HepG2 (cell line): ENCODE measurements around the gene SLIT1. TPM values are rescaled to one million over a fixed set of nuclear protein-coding genes. Genes with fewer than 3 reads are reported as not detected.

Experiments
- ATF4 ChIP-seq, 2 experiments: fragments of 450-650 bp in 1 of 2; sonication (generic) in 1 of 2; formaldehyde crosslinking; IDR thresholded peaks; 2 replicates each; pipeline versions ENCODE4 v1.5.0 to v1.8.0; 2020 to 2022; ENCODE audit warnings: mild to moderate bottlenecking in 1 of 2, missing genetic modification reagents in 1 of 2
- ATM ChIP-seq: fragments of 450-650 bp; IDR thresholded peaks from 2 replicates; pipeline ENCODE4 v1.7.1; 2017; ENCODE audit warnings: mild to moderate bottlenecking, borderline replicate concordance
- CBX2 ChIP-seq, 2 experiments: fragments of 200-600 bp in 1 of 2; sonication (generic); formaldehyde crosslinking in 1 of 2; IDR thresholded peaks; 2 replicates each; pipeline versions ENCODE4 v1.7.0 to v1.8.1; 2018 to 2022; ENCODE audit warnings: low read depth in 2 of 2, low read length in 1 of 2, mild to moderate bottlenecking in 1 of 2, missing genetic modification reagents in 1 of 2
- MAZ ChIP-seq, 2 experiments: sonication (generic) in 1 of 2; formaldehyde crosslinking in 1 of 2; IDR thresholded peaks; 2 replicates each; pipeline versions ENCODE4 v1.5.0 to v1.6.1; 2012 to 2020; ENCODE audit warnings: low read depth in 2 of 2, mild to moderate bottlenecking in 2 of 2, borderline replicate concordance in 1 of 2, improper control_type of control experiment in 1 of 2, low read length in 1 of 2, missing genetic modification reagents in 1 of 2, moderate library complexity in 1 of 2
- MNT ChIP-seq: fragments of 450-650 bp; IDR thresholded peaks from 2 replicates; pipeline ENCODE4 v1.6.1; 2016
- NR2F1 ChIP-seq, 2 experiments: fragments of 450-650 bp in 1 of 2; formaldehyde crosslinking in 1 of 2; IDR thresholded peaks; 2 replicates each; pipeline versions ENCODE4 v1.5.0 to v1.6.1; 2016 to 2020; ENCODE audit warnings: mild to moderate bottlenecking in 1 of 2, missing compliant biosample characterization in 1 of 2, missing genetic modification reagents in 1 of 2, moderate library complexity in 1 of 2
- PHF21A ChIP-seq: sonication (generic); formaldehyde crosslinking; IDR thresholded peaks from 2 replicates; pipeline ENCODE4 v1.5.0; 2020; ENCODE audit warnings: mild to moderate bottlenecking, missing genetic modification reagents
- RCOR2 ChIP-seq: IDR thresholded peaks from 2 replicates; pipeline ENCODE4 v1.6.1; 2016; ENCODE audit warnings: missing biosample characterization, missing genetic modification reagents
- REPIN1 ChIP-seq: sonication (generic); formaldehyde crosslinking; IDR thresholded peaks from 2 replicates; pipeline ENCODE4 v1.8.0; 2022; ENCODE audit warnings: missing genetic modification reagents, low read depth, mild to moderate bottlenecking, borderline replicate concordance
- SP4 ChIP-seq: sonication (generic); formaldehyde crosslinking; IDR thresholded peaks from 2 replicates; pipeline ENCODE4 v1.8.1; 2023; ENCODE audit warnings: mild to moderate bottlenecking, missing genetic modification reagents
- TFDP1 ChIP-seq: IDR thresholded peaks from 2 replicates; pipeline ENCODE4 v1.6.1; 2016; ENCODE audit warnings: missing compliant biosample characterization, missing genetic modification reagents, borderline replicate concordance
- THRA ChIP-seq: sonication (generic); formaldehyde crosslinking; IDR thresholded peaks from 2 replicates; pipeline ENCODE4 v1.4.0; 2020; ENCODE audit warnings: missing genetic modification reagents, borderline replicate concordance
- ZBTB10 ChIP-seq: sonication (generic); formaldehyde crosslinking; IDR thresholded peaks from 2 replicates; pipeline ENCODE4 v1.4.0; 2020; ENCODE audit warnings: missing genetic modification reagents, borderline replicate concordance
- ZFP62 ChIP-seq: sonication (generic); formaldehyde crosslinking; IDR thresholded peaks from 2 replicates; pipeline ENCODE4 v1.4.0; 2020; ENCODE audit warnings: missing genetic modification reagents
- ZFX ChIP-seq: sonication (generic); formaldehyde crosslinking; IDR thresholded peaks from 2 replicates; pipeline ENCODE4 v1.4.0; 2020; ENCODE audit warnings: mild to moderate bottlenecking, low read depth, missing genetic modification reagents, moderate library complexity
- ZIK1 ChIP-seq: sonication (generic); formaldehyde crosslinking; IDR thresholded peaks from 2 replicates; pipeline ENCODE4 v1.5.0; 2020; ENCODE audit warnings: mild to moderate bottlenecking, low read depth, missing genetic modification reagents, borderline replicate concordance
- ZKSCAN5 ChIP-seq: sonication (generic); formaldehyde crosslinking; IDR thresholded peaks from 2 replicates; pipeline ENCODE4 v1.5.1; 2020; ENCODE audit warnings: mild to moderate bottlenecking, missing genetic modification reagents
- ZMYM4 ChIP-seq: sonication (generic); formaldehyde crosslinking; IDR thresholded peaks from 2 replicates; pipeline ENCODE4 v1.8.1; 2023; ENCODE audit warnings: mild to moderate bottlenecking, missing genetic modification reagents
- ZNF333 ChIP-seq: sonication (generic); formaldehyde crosslinking; IDR thresholded peaks from 2 replicates; pipeline ENCODE4 v1.4.0; 2020; ENCODE audit warnings: mild to moderate bottlenecking, missing genetic modification reagents, borderline replicate concordance
- ZNF543 ChIP-seq: sonication (generic); formaldehyde crosslinking; IDR thresholded peaks from 2 replicates; pipeline ENCODE4 v1.4.0; 2020; ENCODE audit warnings: mild to moderate bottlenecking, missing genetic modification reagents
- polyA plus RNA-seq, 8 experiments: library from polyadenylated mRNA; depleted of rRNA in 3 of 8; stranded (reverse) in 7 of 8; unstranded in 1 of 8; fragments of >200 nt; fragmentation: Illumina TruSeq in 4 of 8; extraction: Trizol in 4 of 8; gene quantifications; 2 replicates each; pipeline versions ENCODE4 v1.2.1 to v1.2.3, GENCODE V29; 2011 to 2016; ENCODE audit warnings: low read depth in 4 of 8, missing spikeins in 1 of 8, mixed read lengths in 1 of 8; ENCODE audit not compliant: insufficient read depth in 1 of 8
- total RNA-seq, 5 experiments: library from RNA; depleted of rRNA; stranded (reverse); fragments of >200 nt; fragmentation: Illumina TruSeq; extraction: Trizol; gene quantifications; 2 replicates each; pipeline ENCODE4 v1.2.3, GENCODE V29; 2016; ENCODE audit warnings: low read depth in 1 of 5

Gene SLIT1
- total and polyA plus RNA-seq, 2 of the 13 experiments (the other 11 are each of a cell fraction or from before 2014, with no cell fraction given) = 0.09 to 0.33 TPM

GRCh38 chr10:97157578-97158095, 28.1 kb downstream of the SLIT1 start (continued):
- TF ChIP-seq ZFP62 (CRISPR knock-in tag) = no peak
- TF ChIP-seq ATM = no peak
- no peak for TF ChIP-seq ATF4 (CRISPR knock-in tag; IDR thresholded peaks at IDR 0.05)
- TF ChIP-seq ZIK1 (CRISPR knock-in tag) = peak; percentile 48; the same call in 1 of the 2 replicates
- TF ChIP-seq MNT = no peak
- no peak for TF ChIP-seq ZKSCAN5 (CRISPR knock-in tag)
- peak; percentile 52 for TF ChIP-seq SP4 (CRISPR knock-in tag)
- TF ChIP-seq REPIN1 (CRISPR knock-in tag) = peak; percentile 80; the same call in 1 of the 2 replicates
- TF ChIP-seq PHF21A (CRISPR knock-in tag) = peak; percentile 77
- no peak for TF ChIP-seq ZNF333 (CRISPR knock-in tag)
- no peak for TF ChIP-seq CBX2 (IDR thresholded peaks at IDR 0.05; ENCODE audit: low read depth, low read length)
- no peak for TF ChIP-seq CBX2 (CRISPR knock-in tag; IDR thresholded peaks at IDR 0.05; ENCODE audit: low read depth)
- TF ChIP-seq ZFX (CRISPR knock-in tag) = peak; percentile 63
- peak; percentile 90 to 92 for TF ChIP-seq NR2F1 (CRISPR knock-in tag; IDR thresholded peaks at IDR 0.05)
- TF ChIP-seq MAZ (IDR thresholded peaks at IDR 0.05; ENCODE audit: borderline replicate concordance, low read depth, low read length) = no peak
- TF ChIP-seq MAZ (CRISPR knock-in tag; IDR thresholded peaks at IDR 0.05; ENCODE audit: low read depth) = peak; percentile 43; the same call in 1 of the 2 replicates
- peak; percentile 65; the same call in 1 of the 2 replicates for TF ChIP-seq ZMYM4 (CRISPR knock-in tag)
- TF ChIP-seq ZNF543 = no peak
- peak; percentile 81; the same call in 1 of the 2 replicates for TF ChIP-seq RCOR2 (CRISPR knock-in tag)
- TF ChIP-seq THRA = peak; percentile 92; the same call in 1 of the 2 replicates
- no peak; the same call in 1 of the 2 replicates for TF ChIP-seq TFDP1 (CRISPR knock-in tag)
- 0 out of 2 replicates have a peak, but pooled peaks have one; percentile 54 for TF ChIP-seq ZBTB10 (CRISPR knock-in tag)
